ENCODE data around the gene EIF3K. TPM values are rescaled to one million over a fixed set of nuclear protein-coding genes. Genes with fewer than 3 reads are reported as not detected.

EIF3K gene
- total and polyA plus RNA-seq, 2 of the 13 experiments (the other 11 are each of a cell fraction or from before 2014, with no cell fraction given): 179 to 258 TPM

- TF ChIP-seq ZNF260 (CRISPR knock-in tag; IDR thresholded peaks at IDR 0.05; ENCODE audit: borderline replicate concordance, low read depth): no peak
- no peak for TF ChIP-seq SRF (IDR thresholded peaks at IDR 0.05; ENCODE audit: low read depth, low read length)
- no peak for TF ChIP-seq MTERF4 (CRISPR knock-in tag; IDR thresholded peaks at IDR 0.05)
- no peak for TF ChIP-seq ARID2 (CRISPR knock-in tag; IDR thresholded peaks at IDR 0.05; ENCODE audit: borderline replicate concordance)
- no peak for TF ChIP-seq ZFP1 (CRISPR knock-in tag; IDR thresholded peaks at IDR 0.05)
- no peak for TF ChIP-seq MXD4 (CRISPR knock-in tag; IDR thresholded peaks at IDR 0.05)
- TF ChIP-seq, protein P1, sequence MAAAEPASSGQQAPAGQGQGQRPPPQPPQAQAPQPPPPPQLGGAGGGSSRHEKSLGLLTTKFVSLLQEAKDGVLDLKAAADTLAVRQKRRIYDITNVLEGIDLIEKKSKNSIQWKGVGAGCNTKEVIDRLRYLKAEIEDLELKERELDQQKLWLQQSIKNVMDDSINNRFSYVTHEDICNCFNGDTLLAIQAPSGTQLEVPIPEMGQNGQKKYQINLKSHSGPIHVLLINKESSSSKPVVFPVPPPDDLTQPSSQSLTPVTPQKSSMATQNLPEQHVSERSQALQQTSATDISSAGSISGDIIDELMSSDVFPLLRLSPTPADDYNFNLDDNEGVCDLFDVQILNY (CRISPR knock-in tag; conservative IDR thresholded peaks at IDR 0.05): no peak
- no peak for TF ChIP-seq ARNTL (CRISPR knock-in tag; IDR thresholded peaks at IDR 0.05)
- peak; percentile 62; the same call in 1 of the 2 replicates for TF ChIP-seq NCOR1 (IDR thresholded peaks at IDR 0.05; ENCODE audit: borderline replicate concordance, low read length)
- TF ChIP-seq, protein P2, sequence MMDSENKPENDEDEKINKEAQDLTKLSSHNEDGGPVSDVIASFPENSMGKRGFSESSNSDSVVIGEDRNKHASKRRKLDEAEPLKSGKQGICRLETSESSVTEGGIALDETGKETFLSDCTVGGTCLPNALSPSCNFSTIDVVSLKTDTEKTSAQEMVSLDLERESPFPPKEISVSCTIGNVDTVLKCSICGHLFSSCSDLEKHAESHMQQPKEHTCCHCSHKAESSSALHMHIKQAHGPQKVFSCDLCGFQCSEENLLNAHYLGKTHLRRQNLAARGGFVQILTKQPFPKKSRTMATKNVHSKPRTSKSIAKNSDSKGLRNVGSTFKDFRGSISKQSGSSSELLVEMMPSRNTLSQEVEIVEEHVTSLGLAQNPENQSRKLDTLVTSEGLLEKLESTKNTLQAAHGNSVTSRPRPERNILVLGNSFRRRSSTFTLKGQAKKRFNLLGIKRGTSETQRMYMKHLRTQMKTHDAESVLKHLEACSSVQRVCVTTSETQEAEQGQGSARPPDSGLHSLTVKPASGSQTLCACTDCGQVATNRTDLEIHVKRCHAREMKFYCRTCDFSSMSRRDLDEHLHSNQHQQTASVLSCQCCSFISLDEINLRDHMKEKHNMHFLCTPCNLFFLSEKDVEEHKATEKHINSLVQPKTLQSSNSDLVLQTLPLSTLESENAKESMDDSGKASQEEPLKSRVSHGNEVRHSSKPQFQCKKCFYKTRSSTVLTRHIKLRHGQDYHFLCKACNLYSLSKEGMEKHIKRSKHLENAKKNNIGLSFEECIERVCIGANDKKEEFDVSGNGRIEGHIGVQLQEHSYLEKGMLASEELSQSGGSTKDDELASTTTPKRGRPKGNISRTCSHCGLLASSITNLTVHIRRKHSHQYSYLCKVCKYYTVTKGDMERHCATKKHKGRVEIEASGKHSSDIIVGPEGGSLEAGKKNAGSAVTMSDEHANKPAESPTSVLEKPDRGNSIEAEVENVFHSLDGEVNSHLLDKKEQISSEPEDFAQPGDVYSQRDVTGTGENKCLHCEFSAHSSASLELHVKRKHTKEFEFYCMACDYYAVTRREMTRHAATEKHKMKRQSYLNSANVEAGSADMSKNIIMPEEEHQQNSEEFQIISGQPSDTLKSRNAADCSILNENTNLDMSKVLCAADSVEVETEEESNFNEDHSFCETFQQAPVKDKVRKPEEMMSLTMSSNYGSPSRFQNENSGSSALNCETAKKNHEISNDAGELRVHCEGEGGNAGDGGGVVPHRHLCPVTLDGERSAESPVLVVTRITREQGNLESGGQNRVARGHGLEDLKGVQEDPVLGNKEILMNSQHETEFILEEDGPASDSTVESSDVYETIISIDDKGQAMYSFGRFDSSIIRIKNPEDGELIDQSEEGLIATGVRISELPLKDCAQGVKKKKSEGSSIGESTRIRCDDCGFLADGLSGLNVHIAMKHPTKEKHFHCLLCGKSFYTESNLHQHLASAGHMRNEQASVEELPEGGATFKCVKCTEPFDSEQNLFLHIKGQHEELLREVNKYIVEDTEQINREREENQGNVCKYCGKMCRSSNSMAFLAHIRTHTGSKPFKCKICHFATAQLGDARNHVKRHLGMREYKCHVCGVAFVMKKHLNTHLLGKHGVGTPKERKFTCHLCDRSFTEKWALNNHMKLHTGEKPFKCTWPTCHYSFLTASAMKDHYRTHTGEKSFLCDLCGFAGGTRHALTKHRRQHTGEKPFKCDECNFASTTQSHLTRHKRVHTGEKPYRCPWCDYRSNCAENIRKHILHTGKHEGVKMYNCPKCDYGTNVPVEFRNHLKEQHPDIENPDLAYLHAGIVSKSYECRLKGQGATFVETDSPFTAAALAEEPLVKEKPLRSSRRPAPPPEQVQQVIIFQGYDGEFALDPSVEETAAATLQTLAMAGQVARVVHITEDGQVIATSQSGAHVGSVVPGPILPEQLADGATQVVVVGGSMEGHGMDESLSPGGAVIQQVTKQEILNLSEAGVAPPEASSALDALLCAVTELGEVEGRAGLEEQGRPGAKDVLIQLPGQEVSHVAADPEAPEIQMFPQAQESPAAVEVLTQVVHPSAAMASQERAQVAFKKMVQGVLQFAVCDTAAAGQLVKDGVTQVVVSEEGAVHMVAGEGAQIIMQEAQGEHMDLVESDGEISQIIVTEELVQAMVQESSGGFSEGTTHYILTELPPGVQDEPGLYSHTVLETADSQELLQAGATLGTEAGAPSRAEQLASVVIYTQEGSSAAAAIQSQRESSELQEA (CRISPR knock-in tag; IDR thresholded peaks at IDR 0.05; ENCODE audit: not compliant biosample characterization): no peak
- TF ChIP-seq GTF3A (CRISPR knock-in tag; conservative IDR thresholded peaks at IDR 0.05): no peak
Observed at GRCh38 chr19:38656171-38656981, 37.4 kb downstream of the EIF3K start (continued).

Measured in HepG2 (cell line).